Tibial nerve (tissue), 4 donors: ENCODE results near the gene NFE2L1. TPM values are rescaled to one million over a fixed set of nuclear protein-coding genes. Genes with fewer than 3 reads are reported as not detected.
"Not testable (repeated sequence)": the region's sequence is repeated elsewhere in the genome, so short reads cannot be mapped to it uniquely, and the experiment has no call there.

ENCODE experiments used
- DNase-seq, 2 donors: peaks; one replicate each; pipeline ENCODE4 v3.0.0-alpha.2; 2019; ENCODE audit warnings: low spot score in 2 of 2
- H3K27ac ChIP-seq, 4 donors: fragments of 200-600 bp; sonication (generic) in 3 of 4; one replicate each; pipeline ENCODE4 v1.5.1; 2017 to 2019; ENCODE audit warnings: mild to moderate bottlenecking in 1 of 4
- H3K27me3 ChIP-seq, 2 donors: fragments of 200-600 bp; sonication (generic) in 1 of 2; one replicate each; pipeline versions ENCODE4 v1.5.1 to v1.6.0; 2017 to 2019
- H3K36me3 ChIP-seq, 3 donors: fragments of 200-600 bp; sonication (generic); one replicate each; pipeline ENCODE4 v1.5.1; 2018 to 2019
- H3K4me1 ChIP-seq, 4 donors: fragments of 200-600 bp; sonication (generic) in 3 of 4; one replicate each; pipeline ENCODE4 v1.5.1; 2017 to 2019
- H3K4me3 ChIP-seq, 4 donors: fragments of 200-600 bp; sonication (generic) in 3 of 4; one replicate each; pipeline ENCODE4 v1.5.1; 2017 to 2019; ENCODE audit warnings: mild to moderate bottlenecking in 1 of 4, moderate library complexity in 1 of 4
- H3K9me3 ChIP-seq, 4 donors: fragments of 200-600 bp; sonication (generic) in 3 of 4; one replicate each; pipeline ENCODE4 v1.5.1; 2017 to 2019
- EP300 ChIP-seq, 2 donors: sonication (generic); formaldehyde crosslinking; IDR thresholded peaks; one replicate each; pipeline ENCODE4 v1.6.1; 2017; ENCODE audit warnings: antibody characterized with exemption in 2 of 2, mild to moderate bottlenecking in 1 of 2
- POLR2A ChIP-seq, 2 donors: fragments of 450-650 bp; IDR thresholded peaks; one replicate each; pipeline ENCODE4 v1.6.1; 2017; ENCODE audit warnings: antibody characterized with exemption in 2 of 2, mild to moderate bottlenecking in 2 of 2, moderate library complexity in 2 of 2
- WGBS, 2 donors: methylation state at CpG; one replicate each; pipeline ENCODE4 v1.1.5; 2018; 5-methylcytosine and 5-hydroxymethylcytosine counted together
- total RNA-seq, 4 donors: library from RNA; depleted of rRNA; stranded (reverse); fragments of >200 nt; gene quantifications; one replicate each; pipeline ENCODE4 v1.1.0, GENCODE V29; 2016
- TF ChIP-seq, protein P1 (sequence below), 5 experiments: fragments of 200-600 bp in 3 of 5; fragments of 450-650 bp in 2 of 5; sonication (generic) in 3 of 5; IDR thresholded peaks; one replicate each; pipeline ENCODE4 v1.5.1; 2016 to 2019; ENCODE audit warnings: antibody characterized with exemption in 5 of 5, mild to moderate bottlenecking in 3 of 5, moderate library complexity in 2 of 5

Gene NFE2L1
- total RNA-seq, 4 donors from 2014 or later, result 216 to 327 (median 255) TPM

DNA sequence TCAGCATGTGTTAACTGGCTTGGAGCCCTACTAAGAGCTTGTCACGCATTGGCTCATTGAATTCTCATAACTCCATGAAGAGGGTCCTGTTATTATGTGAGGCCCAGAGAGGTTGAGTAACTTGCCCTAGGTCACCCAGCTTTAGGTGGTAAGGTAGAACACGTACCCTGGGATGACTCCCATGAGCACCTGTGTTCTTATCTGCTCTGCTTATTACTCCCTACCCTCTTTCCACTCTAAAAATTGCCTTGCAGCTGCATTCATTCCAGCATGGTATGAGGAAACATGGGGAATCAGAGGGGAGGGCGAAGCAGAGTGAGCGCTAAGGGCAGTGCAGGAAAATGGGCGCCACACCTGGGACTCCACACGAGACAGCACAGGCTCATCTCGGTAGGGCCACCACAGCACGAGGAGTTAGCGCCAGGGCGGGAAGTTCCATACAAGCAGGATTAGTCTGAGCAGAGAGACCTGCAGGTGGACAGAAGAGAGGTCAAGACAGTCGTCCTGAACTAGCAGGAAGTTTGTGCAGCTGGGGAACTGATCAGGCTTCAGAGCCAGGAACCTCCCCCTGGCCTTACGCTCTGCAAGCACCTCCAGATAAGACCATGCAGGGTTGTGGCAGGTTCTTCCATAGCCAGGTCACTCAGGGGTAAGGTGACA, 20.7 kb upstream of the NFE2L1 start:
- Histone ChIP-seq H3K9me3 (no peaks in the 10 kb centered on the region), H3K27ac (peak overlapping the region in 3 of 4 donors; percentile 66 to 93 (median 81)), H3K4me1 (peaks cover 7 to 54% (median 34%) of the 10 kb centered on the region in 4 donors), H3K4me3 (no peak overlapping the region), H3K27me3 (no peaks in the 10 kb centered on the region), H3K36me3 (peaks cover 0 to 6% (median 0%) of the 10 kb centered on the region in 3 donors)
- TF ChIP-seq POLR2A (IDR thresholded peaks at IDR 0.05) (no peak), EP300 (IDR thresholded peaks at IDR 0.05) (no peak)
- TF ChIP-seq, protein P1, sequence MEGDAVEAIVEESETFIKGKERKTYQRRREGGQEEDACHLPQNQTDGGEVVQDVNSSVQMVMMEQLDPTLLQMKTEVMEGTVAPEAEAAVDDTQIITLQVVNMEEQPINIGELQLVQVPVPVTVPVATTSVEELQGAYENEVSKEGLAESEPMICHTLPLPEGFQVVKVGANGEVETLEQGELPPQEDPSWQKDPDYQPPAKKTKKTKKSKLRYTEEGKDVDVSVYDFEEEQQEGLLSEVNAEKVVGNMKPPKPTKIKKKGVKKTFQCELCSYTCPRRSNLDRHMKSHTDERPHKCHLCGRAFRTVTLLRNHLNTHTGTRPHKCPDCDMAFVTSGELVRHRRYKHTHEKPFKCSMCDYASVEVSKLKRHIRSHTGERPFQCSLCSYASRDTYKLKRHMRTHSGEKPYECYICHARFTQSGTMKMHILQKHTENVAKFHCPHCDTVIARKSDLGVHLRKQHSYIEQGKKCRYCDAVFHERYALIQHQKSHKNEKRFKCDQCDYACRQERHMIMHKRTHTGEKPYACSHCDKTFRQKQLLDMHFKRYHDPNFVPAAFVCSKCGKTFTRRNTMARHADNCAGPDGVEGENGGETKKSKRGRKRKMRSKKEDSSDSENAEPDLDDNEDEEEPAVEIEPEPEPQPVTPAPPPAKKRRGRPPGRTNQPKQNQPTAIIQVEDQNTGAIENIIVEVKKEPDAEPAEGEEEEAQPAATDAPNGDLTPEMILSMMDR (IDR thresholded peaks at IDR 0.05), result no peak
- no peak for DNase-seq
- WGBS, 2 donors, result 72 to 77% methylated on average over 12 of the region's 12 CpGs

DNA sequence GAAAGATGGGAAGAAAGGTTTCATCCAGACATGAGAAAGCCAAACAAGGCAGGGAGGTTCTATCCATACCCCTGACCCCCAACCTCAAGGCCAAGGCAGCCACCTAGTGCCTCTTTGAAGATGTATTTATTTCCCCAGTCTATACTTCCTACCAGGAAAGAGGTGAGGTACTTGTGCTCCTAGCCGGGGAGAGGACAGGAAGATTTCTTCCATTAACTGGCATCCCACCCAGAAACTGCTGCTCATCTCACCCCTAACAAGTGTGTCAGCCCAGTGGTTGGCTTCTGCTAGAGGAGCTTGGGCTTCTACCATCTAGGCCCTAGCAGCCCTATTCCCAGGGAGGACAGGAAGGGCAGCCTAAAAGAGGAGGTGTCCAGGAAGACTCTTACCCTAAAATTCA, 19.4 kb upstream of the NFE2L1 start:
- no peak for DNase-seq
- Histone ChIP-seq H3K36me3 (peaks cover 0 to 17% (median 0%) of the 10 kb centered on the region in 3 donors), H3K4me3 (no peak overlapping the region), H3K27ac (no peak overlapping the region), H3K27me3 (no peaks in the 10 kb centered on the region), H3K4me1 (peaks cover 7 to 42% (median 27%) of the 10 kb centered on the region in 4 donors), H3K9me3 (no peaks in the 10 kb centered on the region)
- TF ChIP-seq POLR2A (IDR thresholded peaks at IDR 0.05), result no peak
- TF ChIP-seq, protein P1 (IDR thresholded peaks at IDR 0.05), result no peak
- no peak for TF ChIP-seq EP300 (IDR thresholded peaks at IDR 0.05)
- 87 to 100% methylated on average over 1 of the region's 1 CpG for WGBS, 2 donors

DNA sequence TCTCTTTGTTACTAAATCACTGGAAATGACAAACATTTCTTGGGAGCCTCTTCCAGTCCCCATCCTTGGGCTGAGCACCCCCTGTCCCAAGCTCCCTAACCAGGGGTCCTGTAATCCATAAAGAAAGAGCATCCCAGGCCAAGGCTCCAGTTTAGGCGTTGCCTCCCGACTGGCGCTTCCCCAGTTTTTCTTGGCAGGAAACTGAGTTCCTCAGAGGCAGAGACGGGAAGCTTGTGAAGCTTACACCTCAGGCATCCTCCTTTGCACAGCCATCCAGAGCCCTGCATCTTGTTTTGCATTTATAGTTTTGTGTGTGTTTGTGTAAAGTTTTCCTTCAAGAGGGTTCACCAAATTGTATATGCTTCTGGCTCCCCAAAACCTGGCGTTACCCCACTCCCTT, 17.6 kb upstream of the NFE2L1 start:
- H3K4me1 ChIP-seq, result peaks cover 7 to 27% (median 14%) of the 10 kb centered on the region in 4 donors
- DNase-seq, result no peak
- WGBS, 2 donors, result 41 to 48% methylated on average over 5 of the region's 5 CpGs
- peak overlapping the region in 2 of 4 donors; percentile 17 to 26 for H3K27ac ChIP-seq
- H3K4me3 ChIP-seq, result no peak overlapping the region
- H3K9me3 ChIP-seq, result no peaks in the 10 kb centered on the region
- TF ChIP-seq, protein P1 (IDR thresholded peaks at IDR 0.05), result no peak
- TF ChIP-seq EP300 (IDR thresholded peaks at IDR 0.05), result no peak
- no peak for TF ChIP-seq POLR2A (IDR thresholded peaks at IDR 0.05)
- peaks cover 0 to 19% (median 0%) of the 10 kb centered on the region in 3 donors for H3K36me3 ChIP-seq
- no peaks in the 10 kb centered on the region for H3K27me3 ChIP-seq

DNA sequence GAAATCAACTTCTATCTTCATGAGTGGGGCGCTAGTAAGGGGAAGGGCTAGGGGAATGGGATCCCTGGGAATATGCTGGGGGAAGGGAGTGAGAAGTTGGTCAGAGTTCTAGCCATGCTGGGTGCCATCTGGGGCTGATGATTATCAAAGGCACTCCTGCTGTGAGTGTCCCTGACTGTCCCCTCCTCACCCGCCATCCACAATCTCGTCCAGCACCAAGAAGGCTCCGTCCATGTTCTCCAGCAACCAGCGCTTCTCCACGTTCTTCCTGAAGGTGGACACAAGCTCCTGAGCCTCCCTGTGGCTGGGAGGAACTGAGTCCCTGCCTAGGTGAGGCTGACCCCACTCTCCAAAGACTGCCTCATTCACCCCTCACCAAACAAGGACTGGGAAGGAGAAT, 16.2 kb upstream of the NFE2L1 start:
- H3K4me3 ChIP-seq, result no peak overlapping the region
- no peaks in the 10 kb centered on the region for H3K9me3 ChIP-seq
- WGBS, 2 donors, result 83 to 93% methylated on average over 6 of the region's 6 CpGs
- no peak for DNase-seq
- no peak for TF ChIP-seq EP300 (IDR thresholded peaks at IDR 0.05)
- TF ChIP-seq, protein P1 (IDR thresholded peaks at IDR 0.05), result no peak
- no peak for TF ChIP-seq POLR2A (IDR thresholded peaks at IDR 0.05)
- no peak overlapping the region for H3K27ac ChIP-seq
- H3K36me3 ChIP-seq, result peaks cover 0 to 19% (median 0%) of the 10 kb centered on the region in 3 donors
- peaks cover 0 to 21% (median 2%) of the 10 kb centered on the region in 4 donors for H3K4me1 ChIP-seq
- no peaks in the 10 kb centered on the region for H3K27me3 ChIP-seq

DNA sequence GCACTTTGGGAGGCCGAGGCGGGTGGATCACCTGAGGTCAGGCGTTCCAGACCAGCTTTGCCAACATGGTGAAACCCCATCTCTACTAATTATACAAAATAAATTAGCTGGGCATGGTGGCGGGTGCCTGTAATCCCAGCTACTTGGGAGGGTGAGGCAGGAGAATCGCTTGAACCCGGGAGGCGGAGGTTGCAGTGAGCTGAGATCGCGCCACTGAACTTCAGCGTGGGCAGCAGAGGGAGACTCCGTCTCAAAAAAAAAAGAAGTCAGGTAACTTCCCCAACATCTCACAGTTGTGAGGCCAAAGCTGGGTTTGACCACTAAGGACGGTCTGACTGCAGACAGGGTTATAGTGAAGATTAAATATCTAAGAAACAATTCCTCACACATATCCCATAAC, 13.4 kb upstream of the NFE2L1 start:
- H3K27ac ChIP-seq, H3K4me3 ChIP-seq, DNase-seq, H3K9me3 ChIP-seq, H3K27me3 ChIP-seq: not testable (repeated sequence)
- peaks cover 0 to 19% (median 0%) of the 10 kb centered on the region in 3 donors for H3K36me3 ChIP-seq
- peaks cover 0 to 29% (median 4%) of the 10 kb centered on the region in 4 donors for H3K4me1 ChIP-seq
- WGBS, 2 donors, result 89 to 92% methylated on average over 12 of the region's 12 CpGs
